HG02870 (cell line): Measurements from ENCODE around the gene IFNGR1.

Experiments
- ATAC-seq: cut with Tn5 transposase; IDR thresholded peaks from one replicate; pipeline ENCODE4 v1.9.1; 2021; ENCODE audit warnings: mild to moderate bottlenecking, moderate library complexity; ENCODE audit not compliant: unreplicated experiment

The IFNGR1 gene

GRCh38 chr6:137177611-137178010 lies 41.6 kb downstream of the IFNGR1 start:
- no peak for ATAC-seq

DNA sequence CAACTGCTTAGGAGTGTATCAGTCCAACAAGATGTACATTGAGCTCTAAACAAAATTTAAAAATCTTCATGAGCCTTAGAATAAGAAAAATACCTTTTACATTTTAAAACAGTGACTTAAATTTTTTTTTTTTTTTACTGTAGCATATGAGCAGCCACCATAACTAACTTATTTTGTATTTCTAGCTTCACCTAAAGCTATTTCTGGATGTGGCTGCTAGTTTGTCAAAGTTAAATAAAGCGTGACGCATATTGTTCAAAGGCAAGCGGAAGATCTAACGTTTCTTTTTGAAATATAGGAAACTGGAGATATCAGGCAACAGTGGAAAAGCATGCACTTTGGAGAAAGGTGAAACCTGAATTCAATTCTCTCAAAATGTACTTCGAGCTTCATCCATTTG lies 42.5 kb downstream of the IFNGR1 start:
- no peak for ATAC-seq

DNA sequence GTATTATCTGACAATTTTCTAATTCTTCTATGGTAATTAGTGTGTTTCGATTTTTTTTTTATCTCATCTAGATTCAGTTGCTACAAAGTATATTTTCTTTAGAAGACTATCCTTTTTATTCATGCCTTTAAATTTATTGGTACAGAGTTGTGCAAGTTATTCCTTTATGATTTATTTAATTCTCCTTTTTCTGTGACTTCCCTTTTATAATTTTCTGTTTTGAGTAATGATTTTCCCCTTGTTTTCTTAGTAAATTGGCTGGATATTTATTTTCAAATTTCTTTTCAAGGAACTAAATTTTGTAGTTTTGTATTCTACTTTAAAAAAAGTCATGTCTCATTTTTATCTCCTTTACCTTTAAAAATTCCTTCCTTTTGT lies 43.3 kb downstream of the IFNGR1 start:
- no peak for ATAC-seq

GRCh38 chr6:137175157-137175867 lies 43.9 kb downstream of the IFNGR1 start:
- ATAC-seq = no peak

- no peak for ATAC-seq
Observed at GRCh38 chr6:137173501-137173900, 45.7 kb downstream of the IFNGR1 start, which contains the start of gene IL22RA2. Gene IL22RA2, minus strand, starts transcription at chr6:137173644. Its CDS starts 11,895 bp downstream, at chr6:137161749.

- ATAC-seq = no peak
Observed at GRCh38 chr6:137172734-137173431, 46.3 kb downstream of the IFNGR1 start.

- ATAC-seq = peak; percentile 43
Observed at GRCh38 chr6:137171824-137172733, 47.1 kb downstream of the IFNGR1 start.

DNA sequence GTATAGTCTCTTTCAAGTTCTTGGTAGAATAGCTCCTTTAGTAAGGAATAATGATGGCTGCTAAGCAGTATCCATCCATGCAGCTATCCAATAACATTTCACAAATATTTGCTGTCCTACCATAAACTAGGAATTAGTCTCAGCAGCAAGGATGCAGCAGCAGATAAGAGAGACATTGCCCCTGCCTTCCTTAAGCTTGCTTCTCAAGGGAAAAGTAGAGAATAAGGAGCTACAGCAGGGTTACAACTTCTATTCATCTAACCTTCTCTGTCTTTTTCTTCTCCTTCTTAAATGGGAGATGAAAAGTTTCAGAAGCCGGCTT lies 48.2 kb downstream of the IFNGR1 start:
- no peak for ATAC-seq

DNA sequence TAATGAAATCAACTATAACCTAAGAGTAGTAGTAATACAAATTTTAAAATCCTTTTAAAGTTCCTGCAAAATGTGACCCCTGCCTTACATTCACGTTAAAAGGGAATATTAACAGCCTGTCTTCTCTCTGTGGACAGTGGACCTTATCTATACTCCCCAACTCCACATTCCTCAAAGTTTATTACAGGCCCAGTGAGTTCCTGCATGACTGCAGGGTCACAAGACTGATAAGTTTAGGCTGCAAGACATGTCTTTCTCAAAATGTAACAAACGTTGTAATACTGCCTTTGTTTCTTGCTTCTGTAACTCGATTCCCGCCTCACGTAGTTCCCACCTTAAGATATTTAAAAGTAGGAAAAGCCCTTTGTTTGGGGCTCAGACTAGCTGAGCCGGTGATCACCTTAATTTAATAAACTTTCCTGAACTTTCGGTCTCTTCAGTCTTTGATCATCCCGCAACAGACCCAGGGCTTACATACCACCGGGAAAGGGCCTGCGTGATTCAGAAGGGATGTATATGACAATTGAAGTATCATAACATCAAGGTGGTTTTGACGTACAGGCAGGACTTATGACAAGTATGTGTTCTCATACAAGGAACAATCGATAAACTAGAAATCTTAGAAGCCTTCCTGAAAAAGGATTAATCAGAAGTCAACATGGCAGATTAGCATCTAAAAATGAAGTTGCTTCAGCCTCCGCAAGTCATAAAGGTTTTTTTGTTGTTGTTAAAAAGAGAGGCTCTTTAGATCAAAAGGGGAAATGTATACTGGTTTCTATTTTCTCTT lies 48.7 kb downstream of the IFNGR1 start:
- ATAC-seq = no peak

GRCh38 chr6:137167702-137168377 lies 51.3 kb downstream of the IFNGR1 start:
- no peak for ATAC-seq

DNA sequence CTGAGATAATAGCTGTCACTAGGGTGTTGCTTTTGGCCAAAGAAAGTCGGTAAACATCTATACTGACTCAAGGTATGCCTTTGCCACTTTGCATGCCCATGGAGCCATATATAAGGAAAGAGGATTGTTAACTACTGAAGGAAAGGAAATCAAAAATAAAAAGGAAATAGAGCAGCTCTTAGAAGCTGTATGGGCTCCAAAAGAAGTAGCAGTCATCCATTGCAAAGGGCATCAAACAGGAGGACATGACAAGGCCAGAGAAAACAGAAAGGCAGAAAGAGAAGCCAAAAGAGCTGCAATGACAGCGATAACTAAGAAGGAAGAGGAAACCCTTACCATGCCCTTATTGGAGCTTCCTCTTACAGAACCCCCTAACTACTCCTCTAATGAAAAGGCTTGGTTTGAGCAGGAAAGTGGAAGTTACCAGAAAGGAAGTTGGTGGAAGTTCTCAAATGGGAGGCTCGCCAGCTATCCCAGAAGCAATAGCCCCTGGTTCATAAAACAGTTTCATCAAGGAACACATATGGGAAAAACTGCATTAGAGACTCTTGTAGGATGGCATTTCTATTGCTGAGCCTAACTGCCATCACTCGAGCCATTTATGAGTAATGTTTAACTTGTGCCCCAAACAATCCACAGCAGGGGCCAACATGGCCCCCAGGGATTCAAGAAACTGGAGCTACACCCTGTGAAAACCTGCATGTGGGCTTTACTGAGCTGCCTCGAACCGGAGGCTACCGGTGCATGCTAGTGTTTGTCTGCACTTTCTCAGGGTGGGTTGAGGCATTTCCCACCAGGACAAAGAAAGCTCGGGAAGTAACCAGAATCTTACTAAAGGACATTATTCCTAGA lies 52.7 kb downstream of the IFNGR1 start:
- no peak for ATAC-seq

DNA sequence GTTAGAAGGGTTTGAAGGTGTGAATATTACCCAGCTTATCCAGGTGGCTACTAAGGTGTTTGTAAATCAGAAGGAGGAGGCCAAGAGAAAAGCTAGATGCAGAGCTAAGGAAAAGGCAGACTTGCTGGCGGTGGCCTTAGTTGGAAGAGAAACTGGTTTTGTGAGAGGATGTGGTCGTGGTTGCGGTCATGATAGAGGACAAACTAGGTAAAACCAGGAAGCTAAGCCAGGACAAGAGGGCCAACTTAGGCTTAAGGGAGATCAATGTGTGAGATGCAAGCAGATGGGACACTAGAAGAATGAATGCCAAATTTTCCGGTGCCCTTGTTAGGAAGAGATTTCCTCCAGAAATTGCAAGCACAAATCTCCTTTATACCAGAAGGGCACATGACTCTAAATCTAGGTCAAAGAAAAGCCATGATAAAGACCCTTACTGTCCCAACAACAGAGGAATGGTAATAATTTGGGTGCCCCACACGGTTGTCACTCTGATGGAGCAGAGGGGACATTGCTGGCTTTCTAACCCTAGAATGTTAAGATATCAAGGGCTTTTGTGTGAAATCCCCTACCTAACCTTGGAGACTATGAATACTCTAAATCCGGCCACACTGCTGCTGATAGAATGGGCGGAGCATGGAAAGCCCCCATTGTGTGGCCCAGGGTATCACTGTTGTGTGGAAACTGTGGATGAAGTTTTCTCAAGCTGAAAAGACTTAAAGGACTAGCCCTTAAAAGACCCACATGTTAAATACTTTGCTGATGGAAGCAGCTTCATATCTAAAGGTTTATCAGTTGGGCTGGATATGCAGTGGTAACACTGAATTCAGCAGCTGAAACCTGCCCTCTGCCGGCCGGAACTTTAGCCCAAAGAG lies 53.6 kb downstream of the IFNGR1 start:
- peak; percentile 52 for ATAC-seq

GRCh38 chr6:137163732-137164318 lies 55.4 kb downstream of the IFNGR1 start:
- ATAC-seq = no peak

- ATAC-seq = no peak
Observed at GRCh38 chr6:137162692-137163306, 56.4 kb downstream of the IFNGR1 start.

DNA sequence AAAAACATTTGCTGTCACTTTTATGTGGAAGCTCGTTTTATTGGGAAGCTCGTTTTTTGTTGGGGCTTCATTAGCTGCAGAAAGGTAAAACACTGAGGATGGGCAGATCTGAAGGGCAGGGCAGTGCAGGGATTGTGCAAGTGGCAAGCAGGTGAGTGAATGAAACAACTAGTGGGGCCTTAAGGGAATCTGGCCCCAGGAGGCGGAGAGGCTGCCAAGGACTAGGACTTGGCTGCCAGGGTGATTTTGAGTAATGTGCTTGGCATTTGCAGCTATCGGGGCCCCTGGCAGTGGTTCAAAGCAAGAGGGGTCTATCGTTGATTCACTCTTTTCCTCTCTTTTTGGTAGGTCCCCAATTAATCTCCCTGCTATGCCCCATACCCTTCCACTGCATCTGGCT lies 57.2 kb downstream of the IFNGR1 start:
- ATAC-seq = no peak

DNA sequence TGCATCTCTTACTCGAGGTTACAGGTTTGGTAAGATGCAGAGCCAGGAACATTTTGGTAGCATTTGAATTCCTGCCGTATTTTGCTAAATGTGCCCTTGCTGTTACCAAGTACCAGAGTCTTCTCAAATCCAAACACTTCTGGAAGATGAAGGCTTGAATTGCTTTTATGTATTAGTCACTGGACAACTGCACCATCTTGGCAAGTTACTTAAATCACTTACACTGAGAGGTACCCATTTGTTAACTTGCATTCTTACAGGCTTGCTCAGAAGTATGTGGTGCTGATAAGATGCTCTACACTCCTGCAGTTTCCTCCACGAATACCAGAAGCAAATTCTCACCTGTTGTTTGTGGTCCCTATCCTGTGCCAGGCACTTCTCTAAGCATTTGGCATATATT lies 58.4 kb downstream of the IFNGR1 start:
- no peak for ATAC-seq

DNA sequence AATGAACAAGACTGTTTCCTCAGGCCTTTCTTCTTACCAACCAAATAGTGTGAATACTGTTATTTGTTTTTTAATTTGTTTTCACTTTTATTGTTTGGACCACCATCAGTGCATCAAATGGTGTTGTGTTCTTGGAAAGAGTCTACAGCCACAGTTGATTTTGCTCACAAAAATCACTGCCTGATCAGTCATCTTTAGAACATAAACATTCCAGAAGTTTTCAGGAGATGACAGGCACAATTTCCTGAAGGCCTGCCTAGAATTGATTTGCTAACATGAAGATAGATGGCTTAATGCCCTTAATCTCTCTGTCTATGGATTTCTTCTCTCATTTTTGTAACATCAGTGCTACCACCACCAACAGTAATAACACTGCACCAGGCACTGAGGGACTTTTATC lies 59.3 kb downstream of the IFNGR1 start:
- ATAC-seq = no peak

GRCh38 chr6:137157601-137158000 lies 61.6 kb downstream of the IFNGR1 start:
- no peak for ATAC-seq
